ENCODE data around the gene SNX32.

The SNX32 gene

GRCh38 chr11:65801153-65801987 lies 32.4 kb upstream of the SNX32 start:
- no peak for DNase-seq (ENCODE audit: low read depth)
- no peak for TF ChIP-seq CTCF (conservative IDR thresholded peaks at IDR 0.05; ENCODE audit: low read depth, low read length)
- H3K4me3 ChIP-seq (ENCODE audit: low read depth, low read length), result no peak overlapping the region

GRCh38 chr11:65802841-65803240 lies 30.9 kb upstream of the SNX32 start:
- DNase-seq (ENCODE audit: low read depth), result no peak
- TF ChIP-seq CTCF (conservative IDR thresholded peaks at IDR 0.05; ENCODE audit: low read depth, low read length), result no peak

GRCh38 chr11:65803797-65804492 lies 29.8 kb upstream of the SNX32 start:
- no peak overlapping the region for H3K4me3 ChIP-seq (ENCODE audit: low read depth, low read length)
- no peak for TF ChIP-seq CTCF (conservative IDR thresholded peaks at IDR 0.05; ENCODE audit: low read depth, low read length)
- DNase-seq (ENCODE audit: low read depth), result no peak

More at GRCh38 chr11:65802841-65803240, 30.9 kb upstream of the SNX32 start:
- no peak overlapping the region for H3K4me3 ChIP-seq (ENCODE audit: low read depth, low read length)

- DNase-seq (ENCODE audit: low read depth), result no peak
- no peak for TF ChIP-seq CTCF (conservative IDR thresholded peaks at IDR 0.05; ENCODE audit: low read depth, low read length)
- H3K4me3 ChIP-seq (ENCODE audit: low read depth, low read length), result no peak overlapping the region
Measured at GRCh38 chr11:65806979-65807378, 26.8 kb upstream of the SNX32 start.

- DNase-seq (ENCODE audit: low read depth), result no peak
- no peak for TF ChIP-seq CTCF (conservative IDR thresholded peaks at IDR 0.05; ENCODE audit: low read depth, low read length)
- H3K4me3 ChIP-seq (ENCODE audit: low read depth, low read length), result no peak overlapping the region
Measured at GRCh38 chr11:65808744-65809341, 24.9 kb upstream of the SNX32 start.

GRCh38 chr11:65809496-65809895 lies 24.3 kb upstream of the SNX32 start:
- no peak overlapping the region for H3K4me3 ChIP-seq (ENCODE audit: low read depth, low read length)
- no peak for TF ChIP-seq CTCF (conservative IDR thresholded peaks at IDR 0.05; ENCODE audit: low read depth, low read length)
- no peak for DNase-seq (ENCODE audit: low read depth)

Measured in choroid plexus epithelial cell (primary cell).